Dedifferentiated amniotic fluid mesenchymal stem cell (primary cell): ENCODE results near the gene BACE2.

Experiments
- DNase-seq: peaks from one replicate; pipeline ENCODE4 v3.0.0-alpha.2; 2016; ENCODE audit errors: extremely low spot score

Gene BACE2

DNA sequence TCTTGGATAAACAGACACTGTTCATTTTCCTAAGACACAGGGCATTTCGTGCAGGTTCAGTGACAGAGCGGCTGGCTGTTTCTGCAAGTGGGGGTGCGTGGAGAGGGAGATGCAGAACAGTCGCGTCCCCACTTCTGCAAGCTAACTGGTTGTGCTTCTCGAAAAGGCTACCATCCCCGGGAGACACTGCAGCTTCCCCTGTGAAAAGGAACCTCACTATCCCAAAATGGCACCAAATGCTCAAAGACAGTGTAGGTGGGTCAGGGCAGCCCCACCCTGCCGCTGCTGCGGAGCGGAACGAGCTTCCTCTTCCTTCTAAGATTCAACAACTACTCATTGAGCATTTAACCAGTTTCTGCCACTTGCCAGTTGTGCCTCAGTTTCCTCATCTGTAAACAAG is 19.2 kb upstream of the BACE2 start:
- DNase-seq, result no peak

DNA sequence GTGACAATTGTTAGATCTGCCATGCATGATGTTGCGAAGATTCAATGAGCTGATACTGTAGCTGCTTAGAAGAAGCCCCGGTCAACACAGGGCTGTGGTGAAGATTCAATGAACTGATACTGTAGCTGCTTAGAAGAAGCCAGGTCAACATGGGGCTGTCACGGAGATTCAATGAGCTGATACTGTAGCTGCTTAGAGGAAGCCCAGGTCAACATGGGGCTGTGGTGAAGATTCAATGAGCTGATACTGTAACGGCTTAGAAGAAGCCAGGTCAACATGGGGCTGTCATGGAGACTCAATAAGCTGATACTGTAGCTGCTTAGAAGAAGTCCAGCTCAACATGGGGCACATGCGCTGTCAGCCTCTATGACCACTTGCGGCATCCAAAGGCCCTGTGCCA is 18.8 kb upstream of the BACE2 start:
- no peak for DNase-seq

DNA sequence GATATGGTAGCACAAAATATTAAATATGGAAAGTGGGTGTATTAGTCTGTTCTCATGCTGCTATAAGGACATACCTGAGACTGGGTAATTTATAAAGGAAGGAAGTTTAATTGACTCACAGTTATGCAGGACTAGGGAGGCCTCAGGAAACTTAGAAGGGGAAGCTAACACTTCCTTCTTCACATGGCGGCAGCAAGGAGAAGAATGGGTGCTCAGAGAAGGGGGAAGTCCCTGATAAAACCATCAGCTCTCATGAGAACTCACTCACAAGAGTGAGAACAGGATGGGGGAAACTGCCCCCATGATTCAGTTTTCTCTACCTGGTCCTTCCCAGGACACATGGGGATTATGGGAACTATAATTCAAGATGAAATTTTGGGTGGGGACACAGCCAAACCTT is 15.8 kb upstream of the BACE2 start:
- no peak for DNase-seq

DNA sequence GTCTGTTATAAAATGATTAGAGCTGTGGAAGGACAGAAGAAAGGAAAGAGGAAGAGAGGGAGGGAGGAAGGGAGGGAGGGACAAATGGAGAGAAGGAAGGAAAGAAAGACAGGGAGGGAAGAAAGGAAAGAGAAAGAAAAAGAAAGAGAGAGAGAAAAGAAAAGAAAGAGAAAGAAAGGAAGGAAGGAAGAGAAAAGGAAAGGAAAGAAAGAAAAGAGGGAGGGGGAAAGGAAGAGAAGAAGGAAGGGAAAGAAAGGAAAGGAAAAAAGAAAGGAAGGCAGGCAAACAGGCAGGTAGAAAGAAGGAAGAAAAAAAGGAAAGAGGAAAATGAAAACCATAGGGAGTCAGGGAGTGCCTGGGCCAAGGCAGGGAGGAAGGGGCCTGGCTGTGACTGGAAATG is 14.5 kb upstream of the BACE2 start:
- no peak for DNase-seq

DNA sequence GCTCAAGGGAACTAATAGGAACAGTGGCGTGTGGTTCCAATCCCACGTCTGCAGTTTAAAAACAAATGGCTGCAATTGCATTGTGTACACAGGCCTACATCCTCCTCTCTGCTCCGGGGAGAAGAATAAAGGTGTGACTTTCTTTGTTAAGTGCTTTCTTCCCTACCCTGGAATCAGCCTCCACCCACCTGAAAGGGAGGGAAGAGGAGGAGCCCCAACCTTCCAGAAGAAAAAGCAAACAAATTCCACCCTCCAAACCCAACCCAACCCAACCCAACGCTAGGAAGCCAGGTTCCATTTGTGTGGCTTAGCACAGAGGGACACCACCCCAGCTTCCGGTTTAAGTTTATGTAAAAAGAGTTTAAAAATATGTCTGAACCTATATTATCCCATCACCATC is 11.8 kb upstream of the BACE2 start:
- DNase-seq, result no peak

DNA sequence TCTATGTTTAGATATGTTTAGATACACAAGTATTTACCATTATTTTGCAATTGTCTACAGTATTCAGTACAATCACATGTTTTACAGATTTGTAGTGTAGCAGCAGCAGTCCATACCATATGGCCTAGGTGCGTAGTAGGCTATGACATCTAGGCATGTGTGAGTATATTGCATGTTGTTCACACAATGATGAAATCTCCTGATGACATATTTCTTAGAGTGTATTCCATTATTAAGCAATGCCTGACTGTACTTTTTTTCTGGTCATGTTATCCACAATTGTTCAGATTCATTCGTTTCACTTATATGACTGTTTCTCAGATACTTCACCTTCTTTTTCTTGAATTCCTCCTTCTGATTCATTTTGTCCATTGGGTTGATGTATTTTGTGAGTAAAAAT is 9.9 kb upstream of the BACE2 start:
- DNase-seq, result no peak

DNA sequence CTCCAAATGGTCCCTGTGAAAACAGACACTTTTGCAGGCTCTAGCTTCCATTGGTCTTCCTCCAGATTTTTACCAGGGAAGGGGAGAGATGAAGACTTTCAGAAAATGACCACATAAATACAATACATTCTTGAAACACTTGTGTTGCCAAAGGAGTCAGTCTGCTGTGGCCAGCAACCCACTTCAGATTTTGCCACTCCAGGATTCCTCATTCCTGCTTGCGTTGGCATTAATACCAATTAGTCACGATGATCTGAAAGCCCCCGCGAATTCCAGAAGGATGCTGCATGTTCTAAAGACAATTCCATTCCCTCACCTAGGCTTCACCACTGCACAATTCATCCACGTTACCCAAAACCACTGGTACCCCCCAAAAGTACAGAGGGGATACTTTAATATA is 7.9 kb upstream of the BACE2 start:
- DNase-seq, result no peak

DNA sequence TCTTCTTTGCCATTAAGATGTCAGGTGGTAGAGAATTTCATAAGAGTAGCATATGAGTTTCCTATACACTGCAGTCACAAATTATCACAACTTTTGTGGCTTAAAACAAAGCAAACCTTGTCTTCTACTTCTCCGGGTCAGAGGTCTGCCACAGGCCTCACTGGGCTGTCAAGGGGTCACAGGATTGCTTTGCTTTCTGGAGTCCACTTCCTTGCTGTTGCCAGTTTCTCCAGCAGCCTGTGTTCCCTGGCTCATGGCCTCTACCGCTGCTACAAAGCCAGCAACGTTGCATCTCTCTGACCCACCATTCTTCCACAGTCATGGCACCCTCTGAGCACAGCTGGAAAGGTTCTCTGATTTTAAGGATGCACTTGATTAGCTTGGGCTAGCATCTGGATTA is 6.5 kb upstream of the BACE2 start:
- no peak for DNase-seq

DNA sequence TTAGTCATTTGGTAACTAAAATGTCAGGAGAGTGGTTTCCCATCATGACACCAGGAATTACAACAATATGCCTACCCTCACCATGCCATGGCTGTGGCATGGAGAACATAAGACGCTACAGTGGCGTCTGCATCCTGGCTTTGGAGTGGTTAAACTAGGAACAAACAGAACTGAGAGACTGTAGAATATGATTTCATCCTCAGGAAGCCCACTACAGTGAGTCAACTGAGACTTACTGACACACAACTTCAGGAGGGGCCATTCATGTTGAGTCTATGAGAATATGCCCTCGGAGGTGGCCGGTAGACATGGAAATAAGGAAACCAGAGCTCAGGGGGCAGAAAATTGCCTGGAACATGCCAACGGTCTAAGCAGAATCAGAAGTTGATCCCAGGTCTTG is 5.9 kb upstream of the BACE2 start:
- no peak for DNase-seq

DNA sequence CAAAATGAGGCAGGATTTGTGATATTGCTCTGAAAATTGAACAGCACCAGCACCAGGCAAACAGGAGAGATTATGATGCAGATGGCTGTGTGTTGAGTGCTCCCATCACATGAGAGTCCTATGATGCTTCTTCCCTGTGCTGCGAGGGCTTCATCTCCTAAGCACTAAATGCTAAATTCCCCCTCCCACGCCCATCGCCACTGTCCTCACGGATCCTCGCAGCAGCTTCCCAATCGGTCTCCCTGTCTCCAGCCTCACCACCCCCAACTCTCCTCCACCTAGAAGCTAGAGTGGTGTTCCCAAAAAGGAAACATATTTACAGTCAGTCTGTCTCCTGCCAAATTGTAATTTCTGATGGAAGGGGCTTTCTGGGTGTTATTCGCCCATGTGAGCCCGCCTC is 4.9 kb upstream of the BACE2 start:
- DNase-seq, result no peak

DNA sequence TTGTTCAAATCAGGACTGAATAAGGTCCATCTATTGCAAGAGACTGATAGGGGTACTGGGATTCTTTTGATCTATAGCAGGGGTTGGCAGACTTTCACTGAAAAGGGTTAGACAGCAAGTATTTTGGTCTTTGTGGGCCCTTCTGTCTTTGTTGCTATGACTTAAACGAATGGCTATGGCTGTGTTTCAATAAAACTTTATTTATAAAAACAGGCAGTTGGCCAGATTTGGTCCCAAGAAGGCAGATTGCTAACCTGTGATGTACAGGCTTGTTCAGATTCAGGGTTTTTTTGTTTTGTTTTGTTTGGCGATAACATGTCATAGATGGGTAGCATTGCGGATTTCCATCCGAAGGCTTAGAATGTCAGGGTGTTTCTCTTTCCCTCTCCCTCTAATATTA is 3.9 kb upstream of the BACE2 start:
- DNase-seq, result no peak

DNA sequence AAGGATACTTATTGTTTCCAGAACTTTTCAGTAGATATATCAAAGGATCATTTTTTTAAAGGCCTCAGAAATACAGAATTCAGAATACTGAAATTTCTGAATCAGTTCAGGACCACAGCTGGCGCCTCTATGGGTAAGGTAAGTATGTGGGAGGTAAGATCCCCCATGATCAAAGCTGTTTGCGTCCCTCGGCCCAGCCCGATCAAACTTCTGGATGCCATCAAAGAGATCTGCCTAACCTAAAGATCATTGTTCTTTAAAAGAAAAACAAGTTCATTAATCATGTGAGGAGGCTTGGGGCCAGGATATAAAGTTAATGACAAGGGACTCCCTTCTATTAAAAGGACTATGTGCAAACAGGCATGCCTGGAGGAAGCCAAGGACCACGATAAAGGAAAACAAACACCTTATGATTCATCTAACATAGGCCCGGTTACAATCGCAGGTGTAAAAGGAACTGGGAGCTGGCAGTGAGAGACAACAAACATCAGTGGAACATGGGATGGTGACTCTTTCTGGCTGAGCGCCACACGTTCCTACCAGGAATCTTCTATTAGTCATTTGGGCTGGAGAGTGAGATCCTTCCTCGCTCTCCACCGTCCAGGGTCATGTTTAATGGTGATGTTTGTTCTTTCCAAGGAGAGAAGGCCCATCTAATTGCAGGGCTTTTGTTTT is 2.8 kb upstream of the BACE2 start:
- no peak for DNase-seq

DNA sequence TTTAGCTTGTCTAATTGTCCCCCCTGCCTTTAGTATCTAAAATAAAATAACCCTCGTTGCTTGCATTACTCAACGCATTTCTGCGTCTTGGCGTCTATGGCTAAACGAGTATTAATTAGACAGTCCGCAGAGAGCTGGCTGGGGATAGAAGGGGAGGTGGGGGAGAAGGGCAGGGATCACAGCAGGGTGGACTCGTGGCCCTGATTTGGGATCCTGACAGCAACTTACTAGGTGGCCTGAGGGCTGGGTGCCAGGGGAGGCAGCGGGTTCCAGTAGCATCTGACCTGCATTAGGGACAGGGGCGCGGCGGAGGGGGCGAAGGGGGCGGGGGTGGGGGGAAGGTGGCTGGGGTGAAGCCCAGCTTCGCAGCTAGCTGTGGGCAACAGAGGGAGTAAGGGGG is 1.1 kb upstream of the BACE2 start:
- no peak for DNase-seq

DNA sequence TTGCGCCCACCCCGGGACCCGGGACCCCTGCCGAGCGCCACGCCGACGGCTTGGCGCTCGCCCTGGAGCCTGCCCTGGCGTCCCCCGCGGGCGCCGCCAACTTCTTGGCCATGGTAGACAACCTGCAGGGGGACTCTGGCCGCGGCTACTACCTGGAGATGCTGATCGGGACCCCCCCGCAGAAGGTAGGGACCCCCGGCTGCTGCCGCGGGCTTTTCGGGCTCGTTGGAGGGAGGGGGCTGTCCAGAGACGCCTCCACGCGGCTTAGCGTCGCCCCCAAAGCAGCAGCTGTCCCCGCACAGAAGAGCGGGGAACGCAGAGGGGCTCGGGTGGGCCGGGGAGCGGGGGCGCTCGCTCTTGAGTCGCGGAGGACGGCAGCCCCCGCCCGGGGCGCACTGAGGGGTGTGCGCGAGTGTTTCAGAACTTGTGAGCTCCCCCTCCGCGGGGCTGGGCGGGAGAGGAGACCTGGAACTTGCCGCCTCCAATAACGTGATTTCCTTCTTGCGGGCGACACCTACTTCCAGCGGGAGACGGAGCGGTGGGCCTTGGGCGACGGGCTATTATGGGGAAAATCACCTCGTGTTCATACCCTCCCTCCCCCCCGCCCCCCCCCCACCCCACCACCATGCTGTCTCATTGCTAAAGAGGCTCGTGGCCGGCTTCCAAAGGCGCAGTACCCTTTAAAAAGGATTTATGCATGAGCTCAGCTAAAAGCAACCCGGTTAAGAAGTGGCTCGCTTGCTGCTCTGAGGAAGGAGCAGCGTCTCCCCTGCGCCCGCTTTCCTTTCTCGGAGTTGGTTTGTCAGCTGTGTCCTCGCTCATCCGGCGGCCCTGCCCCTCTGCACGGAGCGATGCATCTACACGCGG is 664 bp downstream of the BACE2 start:
- DNase-seq, result peak; percentile 38

DNA sequence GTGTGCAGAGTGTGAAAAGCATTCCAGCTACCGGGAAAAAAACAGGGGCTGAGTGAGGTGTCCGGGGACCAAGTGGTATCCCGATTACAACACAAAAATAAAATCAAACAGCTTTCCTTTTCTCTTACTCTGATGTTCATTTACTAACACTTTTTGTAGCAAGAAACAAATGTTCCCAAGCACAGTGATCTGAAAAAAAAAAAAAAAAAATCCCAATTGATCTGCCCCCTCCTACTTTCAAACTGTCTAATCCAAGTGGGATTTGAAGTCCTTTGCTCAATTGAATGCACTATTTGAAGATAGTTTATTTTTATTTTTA is 1.3 kb downstream of the BACE2 start:
- DNase-seq, result no peak

DNA sequence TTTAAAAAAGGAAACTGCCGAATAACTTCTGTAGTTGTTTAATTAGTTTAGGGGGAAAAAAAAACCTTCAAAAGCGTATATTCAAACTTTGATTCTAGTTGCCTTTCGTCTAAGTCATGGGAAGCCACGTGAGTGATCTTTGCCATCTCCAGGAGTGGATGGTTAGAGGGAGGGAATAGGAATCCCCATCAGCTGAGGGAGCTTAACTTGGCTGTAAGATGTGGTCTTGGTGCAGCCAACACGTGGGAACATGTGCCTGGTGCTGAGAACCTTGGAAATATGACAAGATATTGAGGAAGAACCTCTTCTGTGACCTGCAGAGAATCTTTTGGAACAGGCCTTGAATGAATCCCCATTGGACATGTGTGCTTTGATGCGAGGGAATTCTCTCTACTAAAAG is 1.7 kb downstream of the BACE2 start:
- no peak for DNase-seq

DNA sequence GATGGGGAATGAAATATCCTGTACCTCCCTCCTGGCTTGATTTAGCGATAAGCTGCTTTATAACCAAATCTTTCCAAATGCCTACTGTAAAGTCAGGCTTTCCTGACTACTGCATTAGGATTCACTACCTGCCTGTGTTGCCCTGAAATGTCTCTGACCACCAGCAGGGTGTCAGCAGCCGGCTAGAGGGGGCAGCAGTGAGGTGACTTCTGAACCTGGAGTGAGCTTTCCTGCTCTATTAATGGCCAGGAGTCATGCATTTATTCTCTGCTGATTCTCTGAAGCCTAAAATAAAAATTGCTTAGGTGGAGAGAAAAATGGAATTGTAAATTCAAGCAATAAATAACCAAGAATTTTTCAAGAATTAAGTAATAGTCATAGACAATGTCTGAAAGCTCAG is 2.5 kb downstream of the BACE2 start:
- DNase-seq, result no peak

DNA sequence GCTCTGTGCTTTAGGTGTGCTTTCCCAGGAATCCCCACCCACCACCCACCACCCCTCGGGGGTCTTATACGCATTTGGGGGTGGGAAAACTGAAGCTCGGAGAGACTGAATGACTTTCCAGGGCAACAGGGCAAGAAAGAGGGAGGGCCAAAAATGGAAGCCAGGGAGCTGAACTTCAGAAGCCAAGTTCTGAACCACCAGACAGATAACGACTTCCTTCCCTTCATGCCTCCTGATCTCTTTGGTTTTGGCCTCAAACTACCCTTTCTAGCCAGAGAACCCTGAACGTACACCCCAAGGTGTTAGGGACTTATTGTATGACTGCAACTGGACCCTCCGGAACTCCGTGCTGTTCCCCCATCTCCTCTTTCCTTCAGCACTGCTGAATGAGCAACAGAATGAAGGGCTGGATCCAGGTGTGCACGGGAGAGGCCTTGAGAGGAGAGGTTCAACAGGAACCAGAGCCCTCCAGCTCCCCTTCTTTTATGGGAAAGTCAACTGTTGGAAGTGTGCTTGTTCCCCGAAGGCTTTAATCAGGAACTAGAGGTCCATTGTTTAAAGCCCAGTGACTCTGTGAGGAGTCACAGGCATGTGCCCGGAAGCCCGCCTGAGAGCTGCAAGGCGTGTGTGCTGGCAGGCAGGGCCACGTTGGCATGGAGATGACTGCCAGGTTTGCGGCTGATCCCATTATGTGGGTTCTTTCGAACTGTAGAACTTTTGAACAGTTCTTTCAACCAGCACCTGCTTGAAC is 3.1 kb downstream of the BACE2 start:
- no peak for DNase-seq

DNA sequence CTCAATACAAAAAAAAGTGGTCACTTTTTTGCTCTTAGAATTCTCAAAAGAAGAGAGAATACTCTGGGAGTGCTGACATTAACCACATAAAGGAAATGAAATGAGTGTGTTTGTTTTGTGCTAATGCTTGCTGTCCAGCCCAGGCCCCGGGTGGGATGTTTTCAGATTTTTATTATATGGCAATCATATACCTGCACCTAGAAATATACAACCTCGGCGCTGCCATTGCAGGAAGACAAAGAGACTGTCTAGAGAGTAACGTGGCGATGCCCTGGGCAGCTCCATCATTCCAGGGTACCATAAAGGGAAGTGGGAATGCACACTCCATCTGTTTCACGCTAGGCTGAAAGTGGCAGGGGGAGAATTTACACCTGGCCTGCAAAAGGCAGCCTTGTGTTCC is 7.1 kb downstream of the BACE2 start:
- no peak for DNase-seq

DNA sequence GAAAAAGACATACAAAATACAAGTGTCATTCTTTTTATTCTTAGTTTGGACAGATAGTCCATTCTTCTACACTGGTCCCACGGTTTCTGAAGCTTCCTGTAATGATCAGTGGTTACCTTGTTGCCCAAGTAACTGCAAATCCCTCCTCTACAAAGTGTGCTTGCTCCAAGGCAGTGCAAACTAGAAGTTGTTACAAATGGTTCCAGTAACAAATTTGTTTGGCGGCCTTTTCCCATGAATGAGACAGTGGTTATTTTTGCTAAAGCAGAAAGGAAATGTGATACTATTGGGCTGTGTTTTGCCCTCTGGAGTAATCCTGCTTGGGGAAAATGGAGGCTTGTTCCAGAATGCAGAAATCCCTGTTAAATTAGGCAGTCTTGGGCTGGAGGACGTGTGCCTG is 8.9 kb downstream of the BACE2 start:
- DNase-seq, result no peak

DNA sequence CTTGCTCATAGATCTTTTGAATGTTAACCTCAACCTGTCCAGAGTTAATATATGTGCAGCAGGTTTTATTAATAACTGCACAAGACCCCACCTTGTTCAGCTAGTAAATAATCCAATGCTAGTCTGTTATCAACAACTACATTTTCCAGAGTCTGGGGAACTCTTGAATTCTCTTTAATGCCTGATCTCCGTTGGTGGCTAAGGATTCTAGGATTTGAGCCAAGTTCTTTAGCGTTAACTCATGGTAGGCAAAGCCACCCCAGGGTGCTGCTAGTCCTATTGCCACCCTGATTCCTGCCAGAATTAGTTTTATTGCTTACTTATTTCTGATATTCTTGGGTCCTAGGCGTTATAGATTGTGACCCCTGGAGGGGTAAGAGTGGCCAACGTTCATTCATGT is 12.8 kb downstream of the BACE2 start:
- no peak for DNase-seq

DNA sequence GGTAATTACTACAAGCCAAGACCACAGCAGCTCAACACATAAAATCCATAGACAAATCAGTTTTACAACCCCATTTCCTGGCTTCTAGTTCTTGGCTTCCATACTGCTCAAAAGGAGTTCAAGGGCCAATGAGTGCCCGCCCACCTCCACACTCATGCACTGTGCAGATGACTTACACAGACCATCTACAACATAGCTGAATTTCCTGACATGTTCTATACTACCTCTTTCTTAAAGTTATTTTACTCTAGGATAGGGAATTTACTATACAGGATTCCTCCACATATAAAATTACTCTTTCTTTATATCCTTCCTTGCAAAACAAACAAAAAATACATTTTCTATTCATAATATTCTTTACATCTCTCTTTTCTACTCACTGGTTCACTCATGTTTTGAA is 14.6 kb downstream of the BACE2 start:
- no peak for DNase-seq

DNA sequence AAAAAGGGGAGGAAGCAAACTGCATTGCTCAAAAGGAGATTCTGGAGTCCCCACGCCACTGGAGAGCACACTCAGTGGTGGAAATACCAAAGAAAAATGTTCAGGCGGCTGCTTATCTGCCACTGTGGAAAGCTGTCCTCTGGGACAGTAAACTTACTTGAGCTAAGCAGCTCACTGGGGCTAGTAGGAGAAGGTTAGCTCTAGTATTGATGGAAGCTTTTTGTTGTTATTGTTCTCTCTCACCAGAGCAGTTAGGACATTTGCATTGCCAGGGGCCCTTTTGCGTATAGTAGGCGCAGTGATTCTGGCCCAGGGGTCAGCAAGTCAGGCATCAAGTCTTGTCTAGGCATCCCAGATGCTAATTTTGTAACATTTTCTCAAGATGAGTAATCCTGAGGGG is 15.6 kb downstream of the BACE2 start:
- DNase-seq, result no peak
